GM21737 (cell line): ENCODE measurements around the gene POLR2C.

Experiments used
- ATAC-seq: cut with Tn5 transposase; IDR thresholded peaks from one replicate; pipeline ENCODE4 v1.9.1; 2021; ENCODE audit warnings: mild to moderate bottlenecking, moderate library complexity; ENCODE audit not compliant: unreplicated experiment

The POLR2C gene

GRCh38 chr16:57447186-57447962, 15.1 kb upstream of the POLR2C start, which contains the start of the genes CIAPIN1 and COQ9:
Gene CIAPIN1 (minus strand): TSS chr16:57447385. CDS start chr16:57440928, 6,457 bp downstream.
Gene COQ9 (plus strand): TSS chr16:57447479. CDS start chr16:57447506, 27 bp downstream.
- ATAC-seq, result peak; percentile 98

GRCh38 chr16:57452021-57452420, 10.5 kb upstream of the POLR2C start:
- no peak for ATAC-seq

- ATAC-seq, result no peak
Measured at GRCh38 chr16:57462978-57463362, 491 bp downstream of the POLR2C start.

- no peak for ATAC-seq
Measured at GRCh38 chr16:57464523-57464922, 2.0 kb downstream of the POLR2C start.

GRCh38 chr16:57468346-57468745, 5.9 kb downstream of the POLR2C start:
- no peak for ATAC-seq

- ATAC-seq, result no peak
Measured at GRCh38 chr16:57469046-57469445, 6.6 kb downstream of the POLR2C start.

GRCh38 chr16:57469917-57470470, 7.5 kb downstream of the POLR2C start:
- no peak for ATAC-seq

- no peak for ATAC-seq
Measured at GRCh38 chr16:57470711-57471110, 8.2 kb downstream of the POLR2C start.

- no peak for ATAC-seq
Measured at GRCh38 chr16:57471209-57471608, 8.7 kb downstream of the POLR2C start.

GRCh38 chr16:57471852-57472664, 9.6 kb downstream of the POLR2C start:
- ATAC-seq, result no peak

- no peak for ATAC-seq
Measured at GRCh38 chr16:57472665-57473060, 10.2 kb downstream of the POLR2C start.

- no peak for ATAC-seq
Measured at GRCh38 chr16:57473176-57473840, 10.8 kb downstream of the POLR2C start.

- ATAC-seq, result no peak
Measured at GRCh38 chr16:57473906-57474305, 11.4 kb downstream of the POLR2C start.

- no peak for ATAC-seq
Measured at GRCh38 chr16:57474671-57475661, 12.5 kb downstream of the POLR2C start.

GRCh38 chr16:57475711-57476339, 13.3 kb downstream of the POLR2C start:
- ATAC-seq, result peak; percentile 88

- no peak for ATAC-seq
Measured at GRCh38 chr16:57476546-57477410, 14.3 kb downstream of the POLR2C start.

- no peak for ATAC-seq
Measured at GRCh38 chr16:57477531-57478202, 15.2 kb downstream of the POLR2C start.
